ENCODE data around the gene LHFPL6.

LHFPL6 gene

DNA sequence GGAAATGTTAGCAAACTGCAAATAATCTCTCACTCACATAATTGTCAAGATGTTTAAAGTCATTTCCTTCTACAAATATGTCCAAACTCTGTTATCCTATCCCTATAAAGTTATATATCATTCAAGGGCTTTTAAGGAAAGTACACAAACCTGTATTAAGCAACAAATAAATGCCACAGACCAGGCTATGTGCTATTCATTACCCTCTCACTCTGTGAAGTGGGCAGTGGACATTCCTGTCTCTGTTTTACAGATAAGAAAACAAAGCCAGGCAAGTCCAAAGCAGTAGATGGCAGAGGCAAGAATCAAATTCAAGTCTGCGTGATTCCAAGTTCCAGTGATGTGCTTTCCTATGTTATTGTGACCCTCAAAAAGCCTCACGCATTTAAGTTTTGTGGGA, 140.6 kb downstream of the LHFPL6 start:
- Histone ChIP-seq H3K79me2 (ENCODE audit: low read length) (no peaks in the 10 kb centered on the region), H4K20me1 (ENCODE audit: insufficient read depth, low read length) (no peaks in the 10 kb centered on the region), H3F3A (ENCODE audit: insufficient read depth, low read length) (no peaks in the 10 kb centered on the region), H3K9me3 (replicated peaks; ENCODE audit: insufficient read depth, low read length) (no peaks in the 10 kb centered on the region), H2AFZ (ENCODE audit: low read length) (no peak overlapping the region), H3K4me3 (ENCODE audit: low read length) (no peak overlapping the region), H3K27ac (ENCODE audit: low read length) (no peak overlapping the region), H3K9ac (ENCODE audit: low read length) (no peak overlapping the region), H3K9me2 (replicated peaks; ENCODE audit: insufficient read depth, low read length) (no peaks in the 10 kb centered on the region), H3K4me2 (ENCODE audit: low read depth, low read length) (no peak overlapping the region), H3K27me3 (replicated peaks; ENCODE audit: insufficient read depth, low read length) (no peaks in the 10 kb centered on the region), H3K36me3 (replicated peaks; ENCODE audit: insufficient read depth, low read length) (no peaks in the 10 kb centered on the region), H3K4me1 (ENCODE audit: low read length) (no peaks in the 10 kb centered on the region)
- TF ChIP-seq EZH2phosphoT487 (IDR thresholded peaks at IDR 0.05; ENCODE audit: low read length) (no peak), EZH2 (optimal IDR thresholded peaks at IDR 0.05; ENCODE audit: low read depth, low read length) (no peak)
- TF ChIP-seq, protein P1, sequence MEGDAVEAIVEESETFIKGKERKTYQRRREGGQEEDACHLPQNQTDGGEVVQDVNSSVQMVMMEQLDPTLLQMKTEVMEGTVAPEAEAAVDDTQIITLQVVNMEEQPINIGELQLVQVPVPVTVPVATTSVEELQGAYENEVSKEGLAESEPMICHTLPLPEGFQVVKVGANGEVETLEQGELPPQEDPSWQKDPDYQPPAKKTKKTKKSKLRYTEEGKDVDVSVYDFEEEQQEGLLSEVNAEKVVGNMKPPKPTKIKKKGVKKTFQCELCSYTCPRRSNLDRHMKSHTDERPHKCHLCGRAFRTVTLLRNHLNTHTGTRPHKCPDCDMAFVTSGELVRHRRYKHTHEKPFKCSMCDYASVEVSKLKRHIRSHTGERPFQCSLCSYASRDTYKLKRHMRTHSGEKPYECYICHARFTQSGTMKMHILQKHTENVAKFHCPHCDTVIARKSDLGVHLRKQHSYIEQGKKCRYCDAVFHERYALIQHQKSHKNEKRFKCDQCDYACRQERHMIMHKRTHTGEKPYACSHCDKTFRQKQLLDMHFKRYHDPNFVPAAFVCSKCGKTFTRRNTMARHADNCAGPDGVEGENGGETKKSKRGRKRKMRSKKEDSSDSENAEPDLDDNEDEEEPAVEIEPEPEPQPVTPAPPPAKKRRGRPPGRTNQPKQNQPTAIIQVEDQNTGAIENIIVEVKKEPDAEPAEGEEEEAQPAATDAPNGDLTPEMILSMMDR (IDR thresholded peaks at IDR 0.05; ENCODE audit: low read length): no peak
- no peak for DNase-seq

DNA sequence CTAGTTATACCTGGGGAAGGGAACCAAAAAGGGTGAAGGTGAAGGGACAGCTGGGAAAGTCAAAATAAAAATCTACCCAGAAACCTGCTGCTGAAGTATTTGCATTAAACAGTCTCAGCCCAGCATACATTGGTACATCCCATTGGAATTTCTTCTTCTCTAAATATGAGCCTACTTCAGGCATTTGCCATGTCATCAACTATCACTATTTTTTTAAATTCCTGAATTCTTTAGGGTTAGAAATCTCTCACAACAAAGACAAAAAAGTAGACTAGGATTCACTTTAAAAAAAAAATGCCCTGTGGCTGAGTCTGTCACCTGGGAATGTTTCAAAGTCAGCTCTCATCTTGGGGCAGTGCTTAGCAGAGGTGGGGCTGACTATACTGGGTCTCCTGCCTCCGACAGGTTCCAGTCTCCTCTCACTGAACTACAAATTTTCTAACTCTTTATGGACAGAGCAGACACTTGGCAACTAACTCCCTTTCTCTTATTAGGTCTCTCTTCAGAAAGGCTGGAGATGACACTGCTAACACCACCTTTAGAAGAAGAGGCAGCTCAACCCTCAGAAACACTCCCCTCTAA, 141.2 kb downstream of the LHFPL6 start:
- H3K27me3 ChIP-seq (replicated peaks; ENCODE audit: insufficient read depth, low read length): no peaks in the 10 kb centered on the region
- no peak overlapping the region for H3K27ac ChIP-seq (ENCODE audit: low read length)
- no peak overlapping the region for H3K9ac ChIP-seq (ENCODE audit: low read length)
- no peaks in the 10 kb centered on the region for H4K20me1 ChIP-seq (ENCODE audit: insufficient read depth, low read length)
- no peak overlapping the region for H3K4me3 ChIP-seq (ENCODE audit: low read length)
- H3F3A ChIP-seq (ENCODE audit: insufficient read depth, low read length): no peaks in the 10 kb centered on the region
- TF ChIP-seq EZH2phosphoT487 (IDR thresholded peaks at IDR 0.05; ENCODE audit: low read length) (no peak), EZH2 (optimal IDR thresholded peaks at IDR 0.05; ENCODE audit: low read depth, low read length) (no peak)
- TF ChIP-seq, protein P1 (IDR thresholded peaks at IDR 0.05; ENCODE audit: low read length): no peak
- H3K4me1 ChIP-seq (ENCODE audit: low read length): no peaks in the 10 kb centered on the region
- H3K4me2 ChIP-seq (ENCODE audit: low read depth, low read length): no peak overlapping the region
- DNase-seq: no peak
- H3K9me2 ChIP-seq (replicated peaks; ENCODE audit: insufficient read depth, low read length): no peaks in the 10 kb centered on the region
- no peaks in the 10 kb centered on the region for H3K36me3 ChIP-seq (replicated peaks; ENCODE audit: insufficient read depth, low read length)
- H2AFZ ChIP-seq (ENCODE audit: low read length): no peak overlapping the region
- no peaks in the 10 kb centered on the region for H3K9me3 ChIP-seq (replicated peaks; ENCODE audit: insufficient read depth, low read length)
- H3K79me2 ChIP-seq (ENCODE audit: low read length): no peaks in the 10 kb centered on the region

DNA sequence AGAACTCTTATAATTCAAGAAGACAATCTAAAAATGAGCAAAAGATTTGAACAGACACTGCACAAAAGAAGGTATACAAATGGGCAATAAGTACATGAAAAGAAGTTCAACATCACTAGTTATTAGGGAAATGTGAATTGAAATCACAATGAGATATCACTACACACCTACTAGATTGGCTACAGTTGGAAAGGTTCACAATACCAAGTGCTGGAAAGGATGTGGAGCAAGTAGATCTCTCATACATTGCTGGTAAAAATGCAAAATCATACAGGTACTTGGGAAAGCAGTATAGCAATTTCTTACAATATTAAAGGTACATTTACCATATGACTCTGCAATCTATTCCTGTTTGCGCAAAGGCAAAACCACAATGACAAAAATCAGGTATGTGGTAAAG, 145.7 kb downstream of the LHFPL6 start:
- no peak overlapping the region for H3K9ac ChIP-seq (ENCODE audit: low read length)
- H2AFZ ChIP-seq (ENCODE audit: low read length): no peak overlapping the region
- H3K4me1 ChIP-seq (ENCODE audit: low read length): no peaks in the 10 kb centered on the region
- no peaks in the 10 kb centered on the region for H3K9me2 ChIP-seq (replicated peaks; ENCODE audit: insufficient read depth, low read length)
- no peaks in the 10 kb centered on the region for H3F3A ChIP-seq (ENCODE audit: insufficient read depth, low read length)
- no peaks in the 10 kb centered on the region for H3K27me3 ChIP-seq (replicated peaks; ENCODE audit: insufficient read depth, low read length)
- no peaks in the 10 kb centered on the region for H3K79me2 ChIP-seq (ENCODE audit: low read length)
- H3K4me2 ChIP-seq (ENCODE audit: low read depth, low read length): no peak overlapping the region
- H3K4me3 ChIP-seq (ENCODE audit: low read length): no peak overlapping the region
- no peaks in the 10 kb centered on the region for H4K20me1 ChIP-seq (ENCODE audit: insufficient read depth, low read length)
- DNase-seq: no peak
- no peaks in the 10 kb centered on the region for H3K9me3 ChIP-seq (replicated peaks; ENCODE audit: insufficient read depth, low read length)
- no peak overlapping the region for H3K27ac ChIP-seq (ENCODE audit: low read length)
- TF ChIP-seq EZH2 (optimal IDR thresholded peaks at IDR 0.05; ENCODE audit: low read depth, low read length) (no peak), EZH2phosphoT487 (IDR thresholded peaks at IDR 0.05; ENCODE audit: low read length) (no peak)
- TF ChIP-seq, protein P1 (IDR thresholded peaks at IDR 0.05; ENCODE audit: low read length): no peak
- H3K36me3 ChIP-seq (replicated peaks; ENCODE audit: insufficient read depth, low read length): no peaks in the 10 kb centered on the region

Data from MM.1S (cell line).